Measurements from ENCODE around the gene LRRC37A2. TPM values are rescaled to one million over a fixed set of nuclear protein-coding genes. Genes with fewer than 3 reads are reported as not detected.
A peak's percentile ranks its signal among the peaks of the same experiment; 100 is the strongest.
"Not testable (repeated sequence)": the region's sequence is repeated elsewhere in the genome, so short reads cannot be mapped to it uniquely, and the experiment has no call there.

Gene LRRC37A2
- total and polyA plus RNA-seq, 10 of the 15 experiments (the other 5 are each of a cell fraction or from before 2014, with no cell fraction given), result 2.8 to 10.5 (median 5.9) TPM

- H3K27me3 ChIP-seq (replicated peaks in 1 of 2; ENCODE audit: control insufficient read depth in 2 of 2, insufficient read depth in 2 of 2, low read length in 1 of 2); H3K36me3 ChIP-seq (ENCODE audit: control insufficient read depth in 2 of 2, insufficient read depth in 2 of 2, low read length in 1 of 2); BruUV-seq (replicated peaks); FAIRE-seq; H3K4me2 ChIP-seq (ENCODE audit: control insufficient read depth, insufficient read depth); H3K4me3 ChIP-seq; RAD21 ChIA-PET (ENCODE audit: unreplicated experiment); in situ Hi-C loops (cut with MboI); H4K20me1 ChIP-seq (ENCODE audit: control insufficient read depth, insufficient read depth); CTCF ChIA-PET; H3K9me3 ChIP-seq (replicated peaks; ENCODE audit: control insufficient read depth, insufficient read depth, low read length); H2AFZ ChIP-seq (ENCODE audit: control insufficient read depth, low read depth, low read length); H3K79me2 ChIP-seq (ENCODE audit: control insufficient read depth, insufficient read depth, low read length); intact Hi-C loops (cut with micrococcal nuclease; ENCODE audit: unreplicated experiment); DNase-seq (ENCODE audit: low read depth, low spot score); SMC1A ChIA-PET (ENCODE audit: uncharacterized antibody, unreplicated experiment); H3K9ac ChIP-seq (ENCODE audit: control insufficient read depth, insufficient read depth, low read length); H3K4me1 ChIP-seq (ENCODE audit: control insufficient read depth, insufficient read depth, low read length); ATAC-seq; POLR2A ChIA-PET; H3K27ac ChIP-seq (ENCODE audit: control insufficient read depth, insufficient read depth): not testable (repeated sequence)
- WGBS (ENCODE audit: insufficient coverage, insufficient replicate concordance, low lambda C conversion rate, missing lambda C conversion rate), result no CpG with 5 or more reads among the region's 20 CpGs
Observed at GRCh38 chr17:46559155-46559554, 46.9 kb downstream of the LRRC37A2 start.

- H3K27ac ChIP-seq (ENCODE audit: control insufficient read depth, insufficient read depth); H3K4me2 ChIP-seq (ENCODE audit: control insufficient read depth, insufficient read depth); FAIRE-seq; CTCF ChIA-PET; SMC1A ChIA-PET (ENCODE audit: uncharacterized antibody, unreplicated experiment); BruUV-seq (replicated peaks); H3K4me3 ChIP-seq; H4K20me1 ChIP-seq (ENCODE audit: control insufficient read depth, insufficient read depth); H2AFZ ChIP-seq (ENCODE audit: control insufficient read depth, low read depth, low read length); H3K27me3 ChIP-seq (replicated peaks in 1 of 2; ENCODE audit: control insufficient read depth in 2 of 2, insufficient read depth in 2 of 2, low read length in 1 of 2); ATAC-seq; H3K9me3 ChIP-seq (replicated peaks; ENCODE audit: control insufficient read depth, insufficient read depth, low read length); POLR2A ChIA-PET; RAD21 ChIA-PET (ENCODE audit: unreplicated experiment); H3K36me3 ChIP-seq (ENCODE audit: control insufficient read depth in 2 of 2, insufficient read depth in 2 of 2, low read length in 1 of 2); H3K9ac ChIP-seq (ENCODE audit: control insufficient read depth, insufficient read depth, low read length); H3K4me1 ChIP-seq (ENCODE audit: control insufficient read depth, insufficient read depth, low read length); intact Hi-C loops (cut with micrococcal nuclease; ENCODE audit: unreplicated experiment); H3K79me2 ChIP-seq (ENCODE audit: control insufficient read depth, insufficient read depth, low read length); DNase-seq (ENCODE audit: low read depth, low spot score); in situ Hi-C loops (cut with MboI): not testable (repeated sequence)
- no CpG with 5 or more reads among the region's 3 CpGs for WGBS (ENCODE audit: insufficient coverage, insufficient replicate concordance, low lambda C conversion rate, missing lambda C conversion rate)
Observed at GRCh38 chr17:46560048-46560447, 47.8 kb downstream of the LRRC37A2 start.

GRCh38 chr17:46566284-46566683, 54.0 kb downstream of the LRRC37A2 start:
- intact Hi-C loops (cut with micrococcal nuclease; ENCODE audit: unreplicated experiment); in situ Hi-C loops (cut with MboI); POLR2A ChIA-PET: not testable (repeated sequence)

GRCh38 chr17:46566980-46567379, 54.7 kb downstream of the LRRC37A2 start:
- H3K9me3 ChIP-seq (replicated peaks; ENCODE audit: control insufficient read depth, insufficient read depth, low read length); FAIRE-seq; SMC1A ChIA-PET (ENCODE audit: uncharacterized antibody, unreplicated experiment); RAD21 ChIA-PET (ENCODE audit: unreplicated experiment); CTCF ChIA-PET; DNase-seq (ENCODE audit: low read depth, low spot score); H3K4me3 ChIP-seq; H3K36me3 ChIP-seq (ENCODE audit: control insufficient read depth in 2 of 2, insufficient read depth in 2 of 2, low read length in 1 of 2); H4K20me1 ChIP-seq (ENCODE audit: control insufficient read depth, insufficient read depth); POLR2A ChIA-PET; H3K79me2 ChIP-seq (ENCODE audit: control insufficient read depth, insufficient read depth, low read length); BruUV-seq (replicated peaks); H3K9ac ChIP-seq (ENCODE audit: control insufficient read depth, insufficient read depth, low read length); H2AFZ ChIP-seq (ENCODE audit: control insufficient read depth, low read depth, low read length); H3K27ac ChIP-seq (ENCODE audit: control insufficient read depth, insufficient read depth); in situ Hi-C loops (cut with MboI); intact Hi-C loops (cut with micrococcal nuclease; ENCODE audit: unreplicated experiment); H3K27me3 ChIP-seq (replicated peaks in 1 of 2; ENCODE audit: control insufficient read depth in 2 of 2, insufficient read depth in 2 of 2, low read length in 1 of 2); H3K4me2 ChIP-seq (ENCODE audit: control insufficient read depth, insufficient read depth); H3K4me1 ChIP-seq (ENCODE audit: control insufficient read depth, insufficient read depth, low read length): not testable (repeated sequence)
- ATAC-seq, result peak; percentile 52
- WGBS (ENCODE audit: insufficient coverage, insufficient replicate concordance, low lambda C conversion rate, missing lambda C conversion rate), result no CpG with 5 or more reads among the region's 1 CpG

More at GRCh38 chr17:46566284-46566683, 54.0 kb downstream of the LRRC37A2 start:
- H3K36me3 ChIP-seq (ENCODE audit: control insufficient read depth in 2 of 2, insufficient read depth in 2 of 2, low read length in 1 of 2); H3K4me3 ChIP-seq; H2AFZ ChIP-seq (ENCODE audit: control insufficient read depth, low read depth, low read length); H3K27ac ChIP-seq (ENCODE audit: control insufficient read depth, insufficient read depth); H3K79me2 ChIP-seq (ENCODE audit: control insufficient read depth, insufficient read depth, low read length); SMC1A ChIA-PET (ENCODE audit: uncharacterized antibody, unreplicated experiment); H3K4me1 ChIP-seq (ENCODE audit: control insufficient read depth, insufficient read depth, low read length); H3K4me2 ChIP-seq (ENCODE audit: control insufficient read depth, insufficient read depth); H4K20me1 ChIP-seq (ENCODE audit: control insufficient read depth, insufficient read depth); H3K9me3 ChIP-seq (replicated peaks; ENCODE audit: control insufficient read depth, insufficient read depth, low read length); H3K9ac ChIP-seq (ENCODE audit: control insufficient read depth, insufficient read depth, low read length); CTCF ChIA-PET; RAD21 ChIA-PET (ENCODE audit: unreplicated experiment); DNase-seq (ENCODE audit: low read depth, low spot score); H3K27me3 ChIP-seq (replicated peaks in 1 of 2; ENCODE audit: control insufficient read depth in 2 of 2, insufficient read depth in 2 of 2, low read length in 1 of 2): not testable (repeated sequence)
- WGBS (ENCODE audit: insufficient coverage, insufficient replicate concordance, low lambda C conversion rate, missing lambda C conversion rate), result no CpG with 5 or more reads among the region's 2 CpGs
- ATAC-seq, result peak; percentile 96
- FAIRE-seq, result peak; percentile 82
- BruUV-seq (replicated peaks), result TSS peak; percentile 56
